ENCODE results near the gene NSUN4. TPM values are rescaled to one million over a fixed set of nuclear protein-coding genes. Genes with fewer than 3 reads are reported as not detected.

NSUN4 gene
- total and polyA plus RNA-seq, 9 of the 15 experiments (the other 6 are each of a cell fraction or from before 2014, with no cell fraction given): 33.4 to 60.2 (median 46.3) TPM

- TF ChIP-seq NFXL1 (CRISPR knock-in tag; IDR thresholded peaks at IDR 0.05) (no peak), HDAC2 (IDR thresholded peaks at IDR 0.05) (peak; percentile 97), HMG20B (CRISPR knock-in tag; IDR thresholded peaks at IDR 0.05) (no peak), POLR2G (IDR thresholded peaks at IDR 0.05; ENCODE audit: low read depth, low read length) (peak; percentile 95), HOMEZ (CRISPR knock-in tag; IDR thresholded peaks at IDR 0.05) (no peak), CREBBP (IDR thresholded peaks at IDR 0.05; ENCODE audit: low read depth, low read length) (no peak), HCFC1 (IDR thresholded peaks at IDR 0.05; ENCODE audit: low read depth, low read length) (peak; percentile 86), ZNF507 (tag; conservative IDR thresholded peaks at IDR 0.05) (no peak), EGR1 (conservative IDR thresholded peaks at IDR 0.05) (0 out of 2 replicates have a peak, but pooled peaks have one; percentile 8), ZNF133 (CRISPR knock-in tag; IDR thresholded peaks at IDR 0.05) (no peak), CEBPG (CRISPR knock-in tag; IDR thresholded peaks at IDR 0.05) (peak; percentile 97), CEBPG (tag; conservative IDR thresholded peaks at IDR 0.05 in 1 of 2, IDR thresholded peaks at IDR 0.05 in 1 of 2) (peak; percentile 99), BRCA1 (IDR thresholded peaks at IDR 0.05) (no peak), BRCA1 (CRISPR knock-in tag; IDR thresholded peaks at IDR 0.05) (no peak), PRMT5 (CRISPR knock-in tag; IDR thresholded peaks at IDR 0.05) (no peak), FOXK1 (CRISPR knock-in tag; IDR thresholded peaks at IDR 0.05; ENCODE audit: borderline replicate concordance) (0 out of 2 replicates have a peak, but pooled peaks have one; percentile 66), HNRNPL (IDR thresholded peaks at IDR 0.05; ENCODE audit: low read depth, low read length) (no peak), KLF10 (CRISPR knock-in tag; IDR thresholded peaks at IDR 0.05) (no peak), ZNF785 (CRISPR knock-in tag; IDR thresholded peaks at IDR 0.05) (no peak), MXD1 (CRISPR knock-in tag; IDR thresholded peaks at IDR 0.05; ENCODE audit: borderline replicate concordance, poor library complexity, severe bottlenecking) (peak; percentile 90), CC2D1A (IDR thresholded peaks at IDR 0.05) (0 out of 2 replicates have a peak, but pooled peaks have one; percentile 13), JUND (IDR thresholded peaks at IDR 0.05; ENCODE audit: borderline replicate concordance, low read depth, low read length) (peak; percentile 91), JUND (tag; IDR thresholded peaks at IDR 0.05; ENCODE audit: borderline replicate concordance, low read depth, low read length) (peak; percentile 84), NFE2L1 (tag; IDR thresholded peaks at IDR 0.05; ENCODE audit: borderline replicate concordance, low read depth) (no peak), KLF16 (IDR thresholded peaks at IDR 0.05) (peak; percentile 63), ZNF134 (CRISPR knock-in tag; conservative IDR thresholded peaks at IDR 0.05) (no peak), TCFL5 (CRISPR knock-in tag; conservative IDR thresholded peaks at IDR 0.05) (no peak)
- TF ChIP-seq, protein P1, sequence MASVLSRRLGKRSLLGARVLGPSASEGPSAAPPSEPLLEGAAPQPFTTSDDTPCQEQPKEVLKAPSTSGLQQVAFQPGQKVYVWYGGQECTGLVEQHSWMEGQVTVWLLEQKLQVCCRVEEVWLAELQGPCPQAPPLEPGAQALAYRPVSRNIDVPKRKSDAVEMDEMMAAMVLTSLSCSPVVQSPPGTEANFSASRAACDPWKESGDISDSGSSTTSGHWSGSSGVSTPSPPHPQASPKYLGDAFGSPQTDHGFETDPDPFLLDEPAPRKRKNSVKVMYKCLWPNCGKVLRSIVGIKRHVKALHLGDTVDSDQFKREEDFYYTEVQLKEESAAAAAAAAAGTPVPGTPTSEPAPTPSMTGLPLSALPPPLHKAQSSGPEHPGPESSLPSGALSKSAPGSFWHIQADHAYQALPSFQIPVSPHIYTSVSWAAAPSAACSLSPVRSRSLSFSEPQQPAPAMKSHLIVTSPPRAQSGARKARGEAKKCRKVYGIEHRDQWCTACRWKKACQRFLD (CRISPR knock-in tag; IDR thresholded peaks at IDR 0.05): no peak; the same call in 1 of the 2 replicates
Measured at GRCh38 chr1:46340404-46341221, at the start of gene NSUN4 (continued).
